CD4-positive, alpha-beta T cell treated with Interleukin-17A for 1 hour (primary cell): ENCODE data around the gene SYMPK.
A peak's percentile ranks its signal among the peaks of the same experiment; 100 is the strongest.
"Not testable (repeated sequence)": the region's sequence is repeated elsewhere in the genome, so short reads cannot be mapped to it uniquely, and the experiment has no call there.

ENCODE experiments used
- DNase-seq: peaks from one replicate; pipeline ENCODE4 v3.0.0-alpha.2; 2020

The SYMPK gene

GRCh38 chr19:45862564-45863334, at the start of gene SYMPK:
SYMPK (minus strand) TSS chr19:45863147; CDS start chr19:45854495, 8,652 bp downstream.
- peak; percentile 99 for DNase-seq

- no peak for DNase-seq
These were observed 48.3 kb upstream of the SYMPK start for GRCh38 chr19:45911291-45911690.

GRCh38 chr19:45908956-45909355, 46.0 kb upstream of the SYMPK start:
- DNase-seq: no peak

- no peak for DNase-seq
These were observed 43.3 kb upstream of the SYMPK start for GRCh38 chr19:45906221-45906620.

- DNase-seq: no peak
These were observed 42.1 kb upstream of the SYMPK start for GRCh38 chr19:45905011-45905410.

GRCh38 chr19:45902651-45903625, 40.0 kb upstream of the SYMPK start:
- peak; percentile 99 for DNase-seq

GRCh38 chr19:45901912-45902650, 39.1 kb upstream of the SYMPK start, which contains the start of gene MYPOP:
MYPOP (minus strand) TSS chr19:45902613; CDS start chr19:45901773, 840 bp downstream.
- no peak for DNase-seq

GRCh38 chr19:45901432-45901911, 38.5 kb upstream of the SYMPK start:
- peak; percentile 30 for DNase-seq

GRCh38 chr19:45900738-45901431, 37.9 kb upstream of the SYMPK start:
- no peak for DNase-seq

GRCh38 chr19:45899919-45900589, 37.1 kb upstream of the SYMPK start:
- DNase-seq: no peak

GRCh38 chr19:45899253-45899652, 36.3 kb upstream of the SYMPK start:
- DNase-seq: no peak

GRCh38 chr19:45897261-45897812, 34.4 kb upstream of the SYMPK start:
- no peak for DNase-seq

- DNase-seq: not testable (repeated sequence)
These were observed 33.1 kb upstream of the SYMPK start for GRCh38 chr19:45895983-45896599.

GRCh38 chr19:45895519-45895972, 32.6 kb upstream of the SYMPK start:
- no peak for DNase-seq

GRCh38 chr19:45890877-45891276, 27.9 kb upstream of the SYMPK start:
- no peak for DNase-seq

- DNase-seq: no peak
These were observed 26.4 kb upstream of the SYMPK start for GRCh38 chr19:45889210-45889885.

GRCh38 chr19:45887200-45887710, 24.3 kb upstream of the SYMPK start:
- no peak for DNase-seq

GRCh38 chr19:45886427-45887199, 23.7 kb upstream of the SYMPK start:
- peak; percentile 94 for DNase-seq
